ENCODE results near the gene RENBP.

DNA sequence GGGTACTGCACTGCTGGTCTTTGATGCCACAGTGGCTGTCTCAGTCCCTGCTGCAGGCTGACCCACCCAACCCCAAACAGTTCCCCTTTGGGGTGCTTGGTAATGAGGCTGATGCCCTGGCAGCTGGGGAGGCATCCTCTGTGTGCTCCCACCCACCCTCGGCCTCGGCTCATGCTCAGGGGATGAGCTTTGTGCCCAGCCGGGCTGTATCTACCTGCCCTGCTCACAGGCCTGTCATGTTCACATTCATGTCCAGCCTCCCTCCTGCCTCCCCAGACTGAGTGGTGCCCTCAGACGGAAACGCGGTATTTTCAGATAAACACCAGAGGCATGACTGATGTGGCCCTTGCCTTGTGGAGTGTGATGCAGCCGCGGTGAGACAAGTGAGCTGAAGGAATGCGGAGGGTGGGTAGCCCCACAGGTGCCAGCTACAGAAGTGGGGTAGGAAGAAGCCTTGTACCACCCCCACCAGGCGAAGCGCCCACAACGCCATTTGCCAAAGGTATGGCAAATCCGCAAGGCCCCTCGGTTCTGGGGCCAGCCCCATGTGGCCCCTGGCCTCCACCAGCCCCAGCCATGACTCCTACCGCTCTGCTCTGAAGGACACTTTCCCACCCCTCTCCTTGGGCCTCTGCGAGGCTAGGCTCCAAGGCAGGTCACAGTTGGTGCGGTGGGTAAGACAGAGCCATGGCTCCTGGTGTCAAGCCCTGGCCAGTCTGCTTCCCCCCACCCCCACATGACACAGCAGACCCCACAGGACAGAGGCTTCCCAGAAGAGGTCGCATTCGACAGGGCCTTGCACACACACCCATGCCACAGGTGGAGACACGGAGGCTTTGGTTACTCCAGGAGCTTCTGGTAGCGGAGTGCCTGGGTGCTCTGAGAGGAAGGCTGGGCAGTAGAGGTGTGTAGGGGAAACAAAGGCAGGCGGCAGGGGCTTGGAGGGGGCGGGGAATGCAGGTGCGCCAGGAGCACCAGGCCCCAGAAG, 1.8 kb upstream of the RENBP start:
- TF ChIP-seq, protein P1, sequence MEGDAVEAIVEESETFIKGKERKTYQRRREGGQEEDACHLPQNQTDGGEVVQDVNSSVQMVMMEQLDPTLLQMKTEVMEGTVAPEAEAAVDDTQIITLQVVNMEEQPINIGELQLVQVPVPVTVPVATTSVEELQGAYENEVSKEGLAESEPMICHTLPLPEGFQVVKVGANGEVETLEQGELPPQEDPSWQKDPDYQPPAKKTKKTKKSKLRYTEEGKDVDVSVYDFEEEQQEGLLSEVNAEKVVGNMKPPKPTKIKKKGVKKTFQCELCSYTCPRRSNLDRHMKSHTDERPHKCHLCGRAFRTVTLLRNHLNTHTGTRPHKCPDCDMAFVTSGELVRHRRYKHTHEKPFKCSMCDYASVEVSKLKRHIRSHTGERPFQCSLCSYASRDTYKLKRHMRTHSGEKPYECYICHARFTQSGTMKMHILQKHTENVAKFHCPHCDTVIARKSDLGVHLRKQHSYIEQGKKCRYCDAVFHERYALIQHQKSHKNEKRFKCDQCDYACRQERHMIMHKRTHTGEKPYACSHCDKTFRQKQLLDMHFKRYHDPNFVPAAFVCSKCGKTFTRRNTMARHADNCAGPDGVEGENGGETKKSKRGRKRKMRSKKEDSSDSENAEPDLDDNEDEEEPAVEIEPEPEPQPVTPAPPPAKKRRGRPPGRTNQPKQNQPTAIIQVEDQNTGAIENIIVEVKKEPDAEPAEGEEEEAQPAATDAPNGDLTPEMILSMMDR (IDR thresholded peaks at IDR 0.05), result no peak
- no peak for TF ChIP-seq POLR2A (IDR thresholded peaks at IDR 0.05)
